ENCODE results near the gene SAP25. TPM values are rescaled to one million over a fixed set of nuclear protein-coding genes. Genes with fewer than 3 reads are reported as not detected.

SAP25 gene
- total and polyA plus RNA-seq, 2 experiments from 2014 or later, result 3.8 to 4.1 TPM

DNA sequence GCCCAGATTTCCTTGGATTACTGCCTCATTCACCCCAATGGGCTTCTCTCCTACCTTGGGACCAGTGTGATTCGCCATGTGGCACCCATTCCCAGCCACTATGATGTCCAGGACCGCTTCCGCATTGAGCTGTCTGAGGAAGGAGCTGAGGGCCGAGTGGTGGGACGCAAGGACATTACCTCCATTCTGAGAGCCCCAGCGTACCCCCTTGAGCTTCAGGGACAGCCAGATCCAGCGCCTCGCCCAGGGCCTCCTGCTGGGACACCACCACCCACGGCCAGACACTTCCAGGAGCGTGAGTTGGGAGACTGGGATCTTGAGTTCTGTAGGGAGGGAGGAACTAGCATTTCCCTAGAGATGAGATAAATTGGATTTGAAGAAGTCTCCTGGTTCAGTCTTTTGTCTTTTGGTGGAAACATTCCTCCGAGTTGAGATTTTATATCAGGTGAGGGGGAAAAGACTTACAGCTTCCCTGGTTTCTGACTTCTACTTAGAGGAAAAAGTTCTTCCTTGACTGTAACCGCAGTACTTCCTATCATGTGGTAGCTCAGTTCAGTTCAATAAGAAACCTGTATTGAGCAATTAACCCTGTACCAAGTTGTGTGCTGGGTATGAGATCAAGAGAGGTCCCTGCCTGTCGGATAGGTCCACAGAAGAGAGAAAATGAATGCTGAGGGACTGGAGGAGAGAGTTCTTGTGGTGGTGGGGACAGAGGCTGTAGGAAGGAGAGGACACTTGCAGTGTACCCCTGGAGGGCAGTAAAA is 39.9 kb upstream of the SAP25 start (continued):
- TF ChIP-seq, protein P1, sequence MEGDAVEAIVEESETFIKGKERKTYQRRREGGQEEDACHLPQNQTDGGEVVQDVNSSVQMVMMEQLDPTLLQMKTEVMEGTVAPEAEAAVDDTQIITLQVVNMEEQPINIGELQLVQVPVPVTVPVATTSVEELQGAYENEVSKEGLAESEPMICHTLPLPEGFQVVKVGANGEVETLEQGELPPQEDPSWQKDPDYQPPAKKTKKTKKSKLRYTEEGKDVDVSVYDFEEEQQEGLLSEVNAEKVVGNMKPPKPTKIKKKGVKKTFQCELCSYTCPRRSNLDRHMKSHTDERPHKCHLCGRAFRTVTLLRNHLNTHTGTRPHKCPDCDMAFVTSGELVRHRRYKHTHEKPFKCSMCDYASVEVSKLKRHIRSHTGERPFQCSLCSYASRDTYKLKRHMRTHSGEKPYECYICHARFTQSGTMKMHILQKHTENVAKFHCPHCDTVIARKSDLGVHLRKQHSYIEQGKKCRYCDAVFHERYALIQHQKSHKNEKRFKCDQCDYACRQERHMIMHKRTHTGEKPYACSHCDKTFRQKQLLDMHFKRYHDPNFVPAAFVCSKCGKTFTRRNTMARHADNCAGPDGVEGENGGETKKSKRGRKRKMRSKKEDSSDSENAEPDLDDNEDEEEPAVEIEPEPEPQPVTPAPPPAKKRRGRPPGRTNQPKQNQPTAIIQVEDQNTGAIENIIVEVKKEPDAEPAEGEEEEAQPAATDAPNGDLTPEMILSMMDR (conservative IDR thresholded peaks at IDR 0.05; ENCODE audit: low read depth in 2 of 2), result no peak
- TF ChIP-seq, protein P2, sequence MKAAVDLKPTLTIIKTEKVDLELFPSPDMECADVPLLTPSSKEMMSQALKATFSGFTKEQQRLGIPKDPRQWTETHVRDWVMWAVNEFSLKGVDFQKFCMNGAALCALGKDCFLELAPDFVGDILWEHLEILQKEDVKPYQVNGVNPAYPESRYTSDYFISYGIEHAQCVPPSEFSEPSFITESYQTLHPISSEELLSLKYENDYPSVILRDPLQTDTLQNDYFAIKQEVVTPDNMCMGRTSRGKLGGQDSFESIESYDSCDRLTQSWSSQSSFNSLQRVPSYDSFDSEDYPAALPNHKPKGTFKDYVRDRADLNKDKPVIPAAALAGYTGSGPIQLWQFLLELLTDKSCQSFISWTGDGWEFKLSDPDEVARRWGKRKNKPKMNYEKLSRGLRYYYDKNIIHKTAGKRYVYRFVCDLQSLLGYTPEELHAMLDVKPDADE (IDR thresholded peaks at IDR 0.05), result no peak
- no peak for TF ChIP-seq EZH2 (IDR thresholded peaks at IDR 0.05; ENCODE audit: low read depth, unreplicated experiment)
- no peak for TF ChIP-seq ZNF331 (CRISPR knock-in tag; IDR thresholded peaks at IDR 0.05; ENCODE audit: low read depth)
- no peak for TF ChIP-seq NANOG (IDR thresholded peaks at IDR 0.05; ENCODE audit: borderline replicate concordance)
- TF ChIP-seq POLR2AphosphoS5 (IDR thresholded peaks at IDR 0.05; ENCODE audit: low read depth), result no peak
- TF ChIP-seq EZH2phosphoT487 (IDR thresholded peaks at IDR 0.05; ENCODE audit: unreplicated experiment), result no peak
- no peak for TF ChIP-seq ZNF114 (CRISPR knock-in tag; IDR thresholded peaks at IDR 0.05)

DNA sequence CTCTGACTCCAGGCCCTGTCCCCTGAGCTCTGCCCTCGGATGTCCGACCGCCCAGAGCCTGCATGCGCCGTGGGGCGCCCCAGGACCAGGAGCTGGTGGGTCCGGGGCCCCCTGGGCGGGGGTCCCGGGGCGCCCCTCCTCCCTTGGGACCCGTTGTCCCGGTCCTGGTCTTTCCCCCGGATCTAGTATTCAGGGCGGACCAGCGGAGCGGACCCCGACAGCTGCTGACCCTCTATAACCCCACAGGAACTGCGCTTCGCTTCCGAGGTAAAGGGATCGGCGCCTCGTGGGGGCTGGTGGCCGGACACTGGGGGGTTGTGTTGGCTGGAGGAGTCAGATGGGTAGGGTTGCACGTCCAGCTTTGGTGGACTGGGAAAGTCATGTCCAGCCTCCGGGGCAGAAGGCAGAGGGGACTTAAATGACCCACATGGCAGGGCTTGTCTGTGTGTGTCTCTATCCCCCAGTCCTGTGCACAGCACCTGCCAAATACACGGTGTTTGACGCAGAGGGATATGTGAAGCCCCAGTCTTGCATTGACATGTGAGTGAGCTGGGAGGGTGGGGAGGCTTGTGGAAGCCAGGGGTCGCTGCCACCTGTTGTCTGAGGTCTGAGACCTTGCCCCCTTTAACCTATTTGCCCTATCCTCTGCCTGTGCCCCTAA is 39.2 kb upstream of the SAP25 start:
- peaks cover 15% of the 10 kb centered on the region for H3K27me3 Mint-ChIP-seq (ENCODE audit: insufficient read depth, low read depth, poor library complexity)
- H3K4me3 Mint-ChIP-seq, result peak overlapping the region; percentile 97
- DNase-seq (ENCODE audit: low spot score) (peak; percentile 47), ATAC-seq (peak; percentile 16)
- no peak overlapping the region for H3K27ac Mint-ChIP-seq
- Histone ChIP-seq H4K20me1 (replicated peaks; ENCODE audit: insufficient read depth) (no peaks in the 10 kb centered on the region), H2AFZ (peak overlapping the region; percentile 56; the same call in 1 of the 2 replicates), H3K79me2 (replicated peaks; ENCODE audit: insufficient read depth) (no peaks in the 10 kb centered on the region), H3K4me3 (peak overlapping the region; percentile 52), H3K9me2 (ENCODE audit: insufficient read depth) (no peaks in the 10 kb centered on the region), H3K27me3 (ENCODE audit: insufficient read depth) (no peaks in the 10 kb centered on the region), H3K36me3 (ENCODE audit: insufficient read depth) (peaks cover 3% of the 10 kb centered on the region; the same call in 1 of the 2 replicates), H3K27ac (ENCODE audit: low read depth) (no peak overlapping the region), H3K4me2 (peak overlapping the region; percentile 100), H3F3A (replicated peaks; ENCODE audit: low read depth) (peaks cover 5% of the 10 kb centered on the region; the same call in 1 of the 2 replicates), H3K4me1 (ENCODE audit: insufficient read depth) (peaks cover 3% of the 10 kb centered on the region; the same call in 1 of the 2 replicates)
- H3K4me1 Mint-ChIP-seq, result no peaks in the 10 kb centered on the region; the same call in 1 of the 3 replicates
- H3K9me3 Mint-ChIP-seq, result no peaks in the 10 kb centered on the region
- peaks cover 8% of the 10 kb centered on the region for H3K36me3 Mint-ChIP-seq (ENCODE audit: low read depth)
- no peak for TF ChIP-seq ZNF114 (CRISPR knock-in tag; IDR thresholded peaks at IDR 0.05)
- TF ChIP-seq CREB1 (CRISPR knock-in tag; IDR thresholded peaks at IDR 0.05; ENCODE audit: low read depth), result no peak
- TF ChIP-seq, protein P1 (conservative IDR thresholded peaks at IDR 0.05; ENCODE audit: low read depth in 2 of 2), result peak; percentile 40 to 75
- TF ChIP-seq EZH2 (IDR thresholded peaks at IDR 0.05; ENCODE audit: low read depth, unreplicated experiment), result no peak
- TF ChIP-seq, protein P3, sequence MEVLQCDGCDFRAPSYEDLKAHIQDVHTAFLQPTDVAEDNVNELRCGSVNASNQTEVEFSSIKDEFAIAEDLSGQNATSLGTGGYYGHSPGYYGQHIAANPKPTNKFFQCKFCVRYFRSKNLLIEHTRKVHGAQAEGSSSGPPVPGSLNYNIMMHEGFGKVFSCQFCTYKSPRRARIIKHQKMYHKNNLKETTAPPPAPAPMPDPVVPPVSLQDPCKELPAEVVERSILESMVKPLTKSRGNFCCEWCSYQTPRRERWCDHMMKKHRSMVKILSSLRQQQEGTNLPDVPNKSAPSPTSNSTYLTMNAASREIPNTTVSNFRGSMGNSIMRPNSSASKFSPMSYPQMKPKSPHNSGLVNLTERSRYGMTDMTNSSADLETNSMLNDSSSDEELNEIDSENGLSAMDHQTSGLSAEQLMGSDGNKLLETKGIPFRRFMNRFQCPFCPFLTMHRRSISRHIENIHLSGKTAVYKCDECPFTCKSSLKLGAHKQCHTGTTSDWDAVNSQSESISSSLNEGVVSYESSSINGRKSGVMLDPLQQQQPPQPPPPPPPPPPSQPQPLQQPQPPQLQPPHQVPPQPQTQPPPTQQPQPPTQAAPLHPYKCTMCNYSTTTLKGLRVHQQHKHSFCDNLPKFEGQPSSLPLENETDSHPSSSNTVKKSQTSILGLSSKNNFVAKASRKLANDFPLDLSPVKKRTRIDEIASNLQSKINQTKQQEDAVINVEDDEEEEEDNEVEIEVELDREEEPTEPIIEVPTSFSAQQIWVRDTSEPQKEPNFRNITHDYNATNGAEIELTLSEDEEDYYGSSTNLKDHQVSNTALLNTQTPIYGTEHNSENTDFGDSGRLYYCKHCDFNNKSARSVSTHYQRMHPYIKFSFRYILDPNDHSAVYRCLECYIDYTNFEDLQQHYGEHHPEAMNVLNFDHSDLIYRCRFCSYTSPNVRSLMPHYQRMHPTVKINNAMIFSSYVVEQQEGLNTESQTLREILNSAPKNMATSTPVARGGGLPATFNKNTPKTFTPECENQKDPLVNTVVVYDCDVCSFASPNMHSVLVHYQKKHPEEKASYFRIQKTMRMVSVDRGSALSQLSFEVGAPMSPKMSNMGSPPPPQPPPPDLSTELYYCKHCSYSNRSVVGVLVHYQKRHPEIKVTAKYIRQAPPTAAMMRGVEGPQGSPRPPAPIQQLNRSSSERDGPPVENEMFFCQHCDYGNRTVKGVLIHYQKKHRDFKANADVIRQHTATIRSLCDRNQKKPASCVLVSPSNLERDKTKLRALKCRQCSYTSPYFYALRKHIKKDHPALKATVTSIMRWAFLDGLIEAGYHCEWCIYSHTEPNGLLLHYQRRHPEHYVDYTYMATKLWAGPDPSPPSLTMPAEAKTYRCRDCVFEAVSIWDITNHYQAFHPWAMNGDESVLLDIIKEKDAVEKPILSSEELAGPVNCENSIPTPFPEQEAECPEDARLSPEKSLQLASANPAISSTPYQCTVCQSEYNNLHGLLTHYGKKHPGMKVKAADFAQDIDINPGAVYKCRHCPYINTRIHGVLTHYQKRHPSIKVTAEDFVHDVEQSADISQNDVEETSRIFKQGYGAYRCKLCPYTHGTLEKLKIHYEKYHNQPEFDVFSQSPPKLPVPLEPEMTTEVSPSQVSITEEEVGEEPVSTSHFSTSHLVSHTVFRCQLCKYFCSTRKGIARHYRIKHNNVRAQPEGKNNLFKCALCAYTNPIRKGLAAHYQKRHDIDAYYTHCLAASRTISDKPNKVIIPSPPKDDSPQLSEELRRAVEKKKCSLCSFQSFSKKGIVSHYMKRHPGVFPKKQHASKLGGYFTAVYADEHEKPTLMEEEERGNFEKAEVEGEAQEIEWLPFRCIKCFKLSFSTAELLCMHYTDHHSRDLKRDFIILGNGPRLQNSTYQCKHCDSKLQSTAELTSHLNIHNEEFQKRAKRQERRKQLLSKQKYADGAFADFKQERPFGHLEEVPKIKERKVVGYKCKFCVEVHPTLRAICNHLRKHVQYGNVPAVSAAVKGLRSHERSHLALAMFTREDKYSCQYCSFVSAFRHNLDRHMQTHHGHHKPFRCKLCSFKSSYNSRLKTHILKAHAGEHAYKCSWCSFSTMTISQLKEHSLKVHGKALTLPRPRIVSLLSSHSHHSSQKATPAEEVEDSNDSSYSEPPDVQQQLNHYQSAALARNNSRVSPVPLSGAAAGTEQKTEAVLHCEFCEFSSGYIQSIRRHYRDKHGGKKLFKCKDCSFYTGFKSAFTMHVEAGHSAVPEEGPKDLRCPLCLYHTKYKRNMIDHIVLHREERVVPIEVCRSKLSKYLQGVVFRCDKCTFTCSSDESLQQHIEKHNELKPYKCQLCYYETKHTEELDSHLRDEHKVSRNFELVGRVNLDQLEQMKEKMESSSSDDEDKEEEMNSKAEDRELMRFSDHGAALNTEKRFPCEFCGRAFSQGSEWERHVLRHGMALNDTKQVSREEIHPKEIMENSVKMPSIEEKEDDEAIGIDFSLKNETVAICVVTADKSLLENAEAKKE (CRISPR knock-in tag; IDR thresholded peaks at IDR 0.05), result no peak
- TF ChIP-seq POLR2AphosphoS5 (IDR thresholded peaks at IDR 0.05; ENCODE audit: low read depth), result no peak
